ENCODE measurements around the gene SLC13A2.
"Not testable (repeated sequence)": the region's sequence is repeated elsewhere in the genome, so short reads cannot be mapped to it uniquely, and the experiment has no call there.

SLC13A2 gene

GRCh38 chr17:28519236-28519635, 45.8 kb downstream of the SLC13A2 start:
- no peak for DNase-seq

DNA sequence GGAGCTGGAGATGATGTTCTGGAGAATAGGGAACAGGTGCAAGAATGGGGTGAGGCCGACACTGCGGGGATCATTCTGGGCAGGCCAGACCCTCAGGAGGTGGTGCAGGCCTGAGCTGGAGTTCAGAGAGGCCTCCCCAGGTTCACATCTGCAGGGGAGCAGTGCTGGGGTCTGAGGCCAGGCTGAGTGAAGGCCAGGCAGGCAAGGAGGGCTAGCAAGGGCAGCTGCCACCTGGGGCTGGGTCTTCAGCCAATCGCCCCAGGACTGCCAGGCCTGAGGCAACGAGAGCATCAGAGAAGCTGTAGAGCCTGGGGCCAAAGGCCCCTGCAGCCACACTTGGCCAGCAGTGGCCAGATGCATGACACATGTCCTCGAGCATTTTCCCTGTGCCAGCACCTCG, 47.2 kb downstream of the SLC13A2 start:
- no peak for DNase-seq

DNA sequence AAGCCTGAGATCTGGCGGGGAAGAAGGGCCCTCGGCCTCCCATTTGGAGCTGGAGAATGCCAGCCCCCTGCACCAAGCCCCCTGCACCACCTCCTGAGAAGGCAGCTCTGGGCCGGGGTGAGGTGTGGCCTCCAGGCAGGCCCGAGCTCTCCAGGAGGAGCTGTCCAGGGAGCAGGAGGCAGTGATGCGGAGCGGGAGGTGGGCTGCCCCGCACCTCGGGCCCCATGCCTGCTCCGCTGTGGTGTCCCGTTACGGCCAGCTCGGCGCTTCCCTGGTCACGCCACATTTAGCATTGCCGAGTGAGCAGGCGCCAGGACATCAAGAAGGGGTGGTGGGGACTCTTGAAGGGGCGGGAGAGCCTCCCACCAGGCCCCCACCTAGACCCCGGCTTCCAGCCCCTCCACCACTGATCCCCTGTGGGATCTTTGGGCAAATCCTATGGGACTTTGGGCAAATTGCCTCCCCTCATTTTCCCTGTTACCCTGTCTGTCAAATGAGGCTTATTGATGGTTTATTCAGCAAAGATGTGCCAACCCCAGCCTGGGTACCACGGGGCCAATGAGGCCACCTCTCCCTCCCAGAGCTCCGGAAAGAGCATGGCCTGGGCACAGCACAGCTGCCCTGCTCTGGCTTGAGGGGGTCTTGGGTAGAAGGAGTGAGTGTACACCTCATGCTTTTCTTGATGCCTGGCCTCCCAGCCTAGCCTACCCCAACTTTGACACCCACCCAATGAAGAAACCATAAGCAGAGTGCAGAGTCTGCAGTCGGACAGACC, 48.1 kb downstream of the SLC13A2 start:
- no peak for DNase-seq

GRCh38 chr17:28522281-28522680, 48.8 kb downstream of the SLC13A2 start:
- DNase-seq, result not testable (repeated sequence)

DNA sequence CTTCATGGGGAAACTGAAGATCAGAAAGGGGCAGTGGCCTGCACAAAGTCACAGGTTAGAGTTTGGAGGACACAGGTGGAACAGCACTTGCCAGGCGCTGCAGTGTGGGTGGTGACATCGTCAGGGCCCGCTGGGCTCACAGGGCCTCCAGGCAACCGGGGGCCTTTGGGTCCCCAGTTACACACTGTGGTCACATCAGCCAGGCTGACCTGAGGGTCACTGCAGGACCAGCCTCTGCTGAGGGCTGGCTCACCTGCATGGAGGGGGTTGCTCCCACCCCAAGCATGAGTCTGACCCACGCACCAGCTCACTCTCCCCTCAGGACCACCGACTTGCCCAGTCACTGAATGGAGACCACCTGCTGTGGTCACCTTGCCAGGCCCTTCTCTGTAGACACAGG, 49.7 kb downstream of the SLC13A2 start:
- no peak for DNase-seq

GRCh38 chr17:28523876-28524275, 50.4 kb downstream of the SLC13A2 start:
- no peak for DNase-seq

GRCh38 chr17:28524476-28525424, 51.3 kb downstream of the SLC13A2 start:
- no peak for DNase-seq

DNA sequence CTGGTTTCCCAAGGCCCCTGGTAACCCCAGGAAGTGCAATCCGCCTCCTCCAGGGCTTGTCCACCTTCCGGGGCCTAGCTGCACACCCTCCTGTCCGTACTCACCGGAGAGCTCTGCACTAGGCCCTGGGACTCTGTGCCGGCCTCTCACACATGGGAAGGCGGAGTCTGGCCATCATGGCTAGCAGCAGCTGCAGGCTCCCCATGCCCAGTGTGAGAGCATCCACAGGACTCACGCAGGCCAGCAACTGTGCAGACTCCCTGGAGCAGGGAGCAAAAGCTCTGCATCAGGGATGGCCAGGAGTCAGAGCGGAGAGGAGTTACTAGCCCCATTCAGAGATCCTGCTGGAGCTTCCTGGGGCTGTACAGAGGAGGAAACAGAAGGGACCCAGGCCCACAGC, 52.9 kb downstream of the SLC13A2 start:
- DNase-seq, result no peak

GRCh38 chr17:28527181-28527681, 53.8 kb downstream of the SLC13A2 start:
- DNase-seq, result no peak

- DNase-seq, result no peak
Observed at GRCh38 chr17:28527859-28528258, 54.4 kb downstream of the SLC13A2 start.

- DNase-seq, result no peak
Observed at GRCh38 chr17:28528327-28529012, 55.0 kb downstream of the SLC13A2 start.

GRCh38 chr17:28529013-28529400, 55.6 kb downstream of the SLC13A2 start:
- DNase-seq, result no peak

GRCh38 chr17:28530250-28530649, 56.8 kb downstream of the SLC13A2 start:
- DNase-seq, result no peak

DNA sequence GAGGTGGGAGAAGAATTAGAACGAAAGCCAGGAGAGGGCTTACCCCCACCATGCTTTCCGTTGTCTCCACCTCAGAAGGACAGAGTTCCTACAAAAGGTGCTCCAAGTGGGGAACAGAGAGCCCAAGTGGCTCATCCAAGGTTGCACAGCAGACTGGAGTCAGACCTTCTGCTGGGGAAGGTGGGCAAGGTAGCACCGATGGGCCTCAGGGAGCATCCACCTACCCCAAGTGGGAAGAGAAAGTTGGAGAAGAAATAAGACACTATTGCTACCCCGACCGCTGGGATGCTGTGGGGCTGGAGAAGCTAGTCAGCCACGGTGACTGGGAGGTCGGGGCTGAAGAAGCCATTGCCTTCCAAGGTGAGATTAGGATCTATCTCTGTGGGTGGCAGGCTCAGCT, 57.5 kb downstream of the SLC13A2 start:
- no peak for DNase-seq

- DNase-seq, result no peak
Observed at GRCh38 chr17:28532050-28532960, 58.9 kb downstream of the SLC13A2 start.

- DNase-seq, result no peak
Observed at GRCh38 chr17:28533091-28533807, 59.8 kb downstream of the SLC13A2 start.

- DNase-seq, result no peak
Observed at GRCh38 chr17:28534740-28535375, 61.4 kb downstream of the SLC13A2 start.

- no peak for DNase-seq
Observed at GRCh38 chr17:28536532-28537218, 63.2 kb downstream of the SLC13A2 start.

DNA sequence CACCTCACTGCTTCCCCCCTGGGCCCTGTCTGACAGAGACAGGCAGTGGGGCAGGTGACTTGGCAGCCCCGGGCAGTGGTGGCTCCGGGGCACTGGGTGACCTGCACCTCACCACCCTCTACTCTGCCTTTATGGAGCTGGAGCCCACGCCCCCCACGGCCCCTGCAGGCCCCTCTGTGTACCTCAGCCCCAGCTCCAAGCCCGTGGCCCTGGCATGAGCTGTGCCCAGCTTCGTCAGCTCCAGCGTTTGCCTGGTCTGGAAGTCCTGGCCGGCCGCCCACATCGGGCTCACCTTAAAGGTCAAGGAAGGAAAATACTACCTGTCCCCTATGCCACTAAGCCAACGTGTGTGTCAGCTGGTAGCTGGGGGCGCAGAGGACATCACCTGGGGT, 63.8 kb downstream of the SLC13A2 start:
- no peak for DNase-seq

DNA sequence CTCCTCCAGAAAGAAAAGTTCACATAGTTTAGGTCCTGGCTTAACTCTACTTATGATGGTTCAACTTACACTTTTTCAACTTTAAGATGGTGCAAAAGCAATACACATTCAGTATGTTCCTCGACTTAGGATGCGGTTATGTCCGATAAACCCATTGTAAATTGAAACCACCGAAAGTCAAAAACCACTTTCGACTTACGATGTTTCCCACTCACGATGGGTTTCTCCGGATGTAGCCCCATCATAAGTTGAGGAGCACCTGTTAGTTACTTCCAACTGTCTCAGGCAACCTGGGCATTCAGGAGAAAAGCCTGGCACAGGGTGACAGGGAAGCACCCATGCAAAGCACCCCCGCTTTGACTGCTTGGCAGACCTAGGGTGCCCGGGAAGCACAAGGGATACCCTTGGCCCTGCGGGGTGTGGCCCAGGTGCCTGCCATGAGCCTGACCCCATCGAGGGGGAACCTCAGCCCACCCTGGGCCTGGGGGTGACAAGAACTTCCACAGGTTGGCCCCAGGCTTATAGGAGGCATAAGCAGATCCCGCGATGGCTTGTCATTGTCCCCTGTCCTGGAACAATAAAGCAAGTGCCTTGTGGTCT, 65.0 kb downstream of the SLC13A2 start:
- DNase-seq, result no peak

Data from CD4-positive, alpha-beta T cell treated with Interleukin-10 for 1 hour (primary cell).